HTR-8/SVneo (cell line): ENCODE data around the gene CXCR5.

Source experiments
- DNase-seq: peaks from one replicate; pipeline ENCODE4 v3.0.0; 2011; ENCODE audit warnings: low spot score, mixed read lengths; ENCODE audit not compliant: insufficient read length
- FAIRE-seq: peaks from 2 replicates; lab custom pipeline; 2011; peaks lifted over from hg19 to GRCh38; lab: Jason Lieb, UNC

Gene CXCR5

GRCh38 chr11:118896921-118897591, 13.4 kb downstream of the CXCR5 start:
- DNase-seq (no peak), FAIRE-seq (no peak)

- no peak for DNase-seq
- FAIRE-seq = no peak
Observed at GRCh38 chr11:118897721-118898310, 14.1 kb downstream of the CXCR5 start.

DNA sequence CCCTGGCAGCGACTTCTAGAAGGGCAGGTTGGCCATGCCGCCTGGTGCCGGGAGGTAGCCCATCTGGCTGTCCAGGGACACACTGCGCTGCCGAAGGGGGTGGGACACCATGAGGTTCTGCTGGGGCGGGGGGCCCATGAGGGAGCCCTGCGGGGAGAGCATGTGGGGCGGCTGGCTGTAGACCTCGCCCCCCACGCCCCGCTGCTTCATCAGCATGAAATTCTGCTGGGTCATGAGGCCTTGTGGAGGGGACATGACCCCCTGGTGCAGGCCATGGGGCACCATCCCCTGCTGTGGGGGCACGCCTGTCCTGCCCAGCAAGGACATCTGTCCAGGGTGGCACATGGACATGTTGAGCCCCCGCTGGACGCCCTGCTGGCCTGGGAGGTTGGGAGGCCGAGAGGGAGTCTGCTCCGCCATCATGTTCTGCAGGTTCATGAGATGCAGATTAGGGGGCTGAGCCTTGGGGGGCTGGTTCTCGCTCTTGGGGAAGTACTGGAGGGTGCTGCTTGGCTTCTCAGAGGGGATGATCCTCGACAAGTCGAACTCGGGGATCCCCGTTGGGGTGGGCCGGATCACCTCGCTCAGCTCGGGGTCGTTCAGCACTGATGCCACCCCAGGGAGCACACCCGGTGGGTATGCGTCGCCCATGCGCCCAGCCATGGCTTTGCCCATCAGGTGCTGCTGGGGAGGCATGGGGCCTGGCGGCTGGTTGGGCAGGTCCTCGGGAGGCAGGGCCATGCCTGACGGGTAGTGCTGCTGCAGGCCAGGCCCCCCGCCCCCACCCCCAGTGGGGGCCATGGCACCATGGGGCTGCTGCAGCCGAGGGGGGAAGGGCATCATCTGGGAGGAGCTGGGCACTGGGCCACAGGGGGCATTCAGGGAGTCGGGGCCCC, 15.0 kb downstream of the CXCR5 start:
- DNase-seq (no peak), FAIRE-seq (no peak)

DNA sequence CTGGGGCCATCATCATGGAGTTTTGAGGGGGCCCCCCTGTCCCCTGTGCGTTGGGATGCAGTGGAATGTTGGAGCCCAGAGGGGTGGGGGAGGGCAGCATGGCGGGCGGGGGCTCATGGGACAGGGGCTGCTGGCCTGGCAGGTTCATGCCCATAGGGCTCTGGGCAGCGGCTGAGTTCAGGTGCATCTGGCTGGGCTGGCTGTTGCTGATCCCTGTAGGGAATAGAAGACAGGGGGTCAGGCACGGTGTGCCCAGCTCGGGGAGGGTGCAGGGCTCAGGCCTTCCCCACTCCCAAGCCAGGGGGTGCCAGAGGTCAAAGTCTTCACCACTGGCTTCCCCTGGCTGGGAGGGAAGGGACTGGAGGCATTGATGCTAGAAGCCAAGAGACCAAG, 15.6 kb downstream of the CXCR5 start:
- no peak for FAIRE-seq
- DNase-seq = no peak

DNA sequence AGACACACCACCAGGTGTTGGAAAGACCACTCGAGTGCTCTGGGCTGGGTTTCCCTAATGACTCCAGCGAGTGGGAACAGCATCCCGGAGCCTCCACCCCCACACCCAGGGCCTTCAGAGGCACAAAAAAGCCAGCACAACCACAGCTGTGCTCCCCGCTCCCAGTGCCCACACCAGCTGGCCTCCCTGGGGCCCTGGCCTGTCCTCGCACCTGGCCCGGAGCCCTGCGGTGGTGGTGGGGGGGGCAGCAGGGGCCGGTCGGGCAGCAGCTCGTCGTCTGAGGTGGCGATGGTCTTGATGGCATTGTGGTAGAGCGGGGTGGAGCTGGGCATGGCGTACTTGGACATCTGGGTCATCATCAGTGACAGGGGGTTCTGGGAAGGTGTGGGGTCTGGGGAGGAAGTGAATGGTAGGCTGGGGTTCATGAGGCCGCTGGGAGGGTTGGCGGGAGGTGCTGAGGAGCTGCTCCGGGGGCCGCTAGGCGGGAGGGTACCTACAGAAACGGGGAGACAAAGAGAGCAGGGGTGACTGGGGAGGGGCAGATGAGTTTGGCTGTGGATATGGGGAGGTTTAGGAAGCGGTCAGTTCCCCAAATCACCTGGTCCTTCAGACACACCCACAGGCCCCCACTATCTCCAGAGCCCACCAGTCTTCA, 16.1 kb downstream of the CXCR5 start:
- FAIRE-seq (no peak), DNase-seq (no peak)

GRCh38 chr11:118900535-118901384, 17.1 kb downstream of the CXCR5 start:
- FAIRE-seq = no peak
- no peak for DNase-seq

GRCh38 chr11:118901494-118902335, 18.0 kb downstream of the CXCR5 start:
- DNase-seq (no peak), FAIRE-seq (no peak)

DNA sequence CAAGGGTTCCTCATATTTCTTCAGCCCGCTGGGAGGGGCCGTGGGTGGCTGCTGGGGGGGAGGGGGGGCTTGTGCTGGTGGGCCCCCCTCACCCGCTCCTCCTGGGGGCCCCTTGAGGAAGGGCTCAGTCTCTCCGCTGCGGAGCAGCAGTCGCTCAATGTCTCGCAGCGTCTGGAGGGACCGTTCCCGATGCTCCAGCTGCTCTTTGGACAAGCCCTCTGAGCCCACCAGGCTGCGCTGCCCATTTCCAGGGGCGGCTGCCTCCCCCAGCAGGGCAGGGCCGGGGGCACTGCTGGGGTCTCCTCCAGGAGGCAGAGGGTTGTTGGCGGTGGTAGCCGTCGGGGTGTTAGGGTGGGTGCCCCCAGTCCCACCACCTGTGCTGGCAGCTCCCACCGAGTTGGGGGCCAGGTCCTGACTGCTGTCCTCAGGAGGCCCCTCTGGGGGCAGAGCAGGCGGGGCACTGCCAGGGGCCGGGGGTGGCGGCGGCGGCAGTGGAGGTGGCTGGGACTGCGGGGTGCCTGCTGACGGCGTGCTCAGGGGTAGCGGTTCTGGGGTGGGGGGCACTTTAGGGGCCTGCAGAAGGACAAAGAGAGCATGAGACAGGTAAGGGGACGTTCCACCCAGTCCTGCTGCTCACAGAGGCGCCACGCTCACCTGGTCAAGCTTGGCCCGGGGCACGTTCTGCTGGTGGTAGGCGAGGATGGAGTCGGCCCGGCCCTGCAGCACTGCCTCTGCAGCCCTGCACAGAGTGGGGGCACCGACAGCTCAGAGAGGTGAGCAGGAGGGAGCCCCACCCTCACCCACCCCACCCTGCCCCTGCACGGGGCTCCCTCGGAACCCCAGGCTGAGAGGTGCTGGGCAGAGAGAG, 18.9 kb downstream of the CXCR5 start:
- no peak for FAIRE-seq
- no peak for DNase-seq

- DNase-seq (no peak), FAIRE-seq (no peak)
Observed at GRCh38 chr11:118903204-118904015, 19.7 kb downstream of the CXCR5 start.

GRCh38 chr11:118907051-118908042, 23.7 kb downstream of the CXCR5 start:
- peak; percentile 75 for DNase-seq
- FAIRE-seq = peak; percentile 86

DNA sequence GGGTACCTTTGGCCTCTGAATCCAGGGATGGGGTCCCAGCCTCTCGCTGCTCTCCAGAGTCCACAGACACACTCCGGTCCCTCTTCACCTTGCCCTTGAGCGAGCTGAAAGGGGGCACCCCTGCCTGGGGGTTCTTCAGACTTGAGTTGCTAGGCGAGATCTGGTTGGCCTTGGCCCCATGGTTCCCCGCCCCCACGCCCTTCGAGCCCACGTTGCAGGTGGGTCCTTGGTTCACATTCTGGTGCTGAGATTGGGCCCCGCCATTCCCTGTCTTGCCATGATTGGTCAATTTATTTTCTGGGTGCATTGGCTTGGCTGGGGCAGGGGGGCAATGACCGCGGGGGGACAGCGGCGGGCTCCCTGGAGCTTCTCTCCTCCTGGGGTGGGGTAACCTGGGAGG, 24.6 kb downstream of the CXCR5 start:
- FAIRE-seq = no peak

GRCh38 chr11:118908901-118909618, 25.4 kb downstream of the CXCR5 start:
- peak; percentile 79 for DNase-seq
- peak; percentile 76 for FAIRE-seq

More for the DNA sequence above, 24.6 kb downstream of the CXCR5 start:
- no peak for DNase-seq

DNA sequence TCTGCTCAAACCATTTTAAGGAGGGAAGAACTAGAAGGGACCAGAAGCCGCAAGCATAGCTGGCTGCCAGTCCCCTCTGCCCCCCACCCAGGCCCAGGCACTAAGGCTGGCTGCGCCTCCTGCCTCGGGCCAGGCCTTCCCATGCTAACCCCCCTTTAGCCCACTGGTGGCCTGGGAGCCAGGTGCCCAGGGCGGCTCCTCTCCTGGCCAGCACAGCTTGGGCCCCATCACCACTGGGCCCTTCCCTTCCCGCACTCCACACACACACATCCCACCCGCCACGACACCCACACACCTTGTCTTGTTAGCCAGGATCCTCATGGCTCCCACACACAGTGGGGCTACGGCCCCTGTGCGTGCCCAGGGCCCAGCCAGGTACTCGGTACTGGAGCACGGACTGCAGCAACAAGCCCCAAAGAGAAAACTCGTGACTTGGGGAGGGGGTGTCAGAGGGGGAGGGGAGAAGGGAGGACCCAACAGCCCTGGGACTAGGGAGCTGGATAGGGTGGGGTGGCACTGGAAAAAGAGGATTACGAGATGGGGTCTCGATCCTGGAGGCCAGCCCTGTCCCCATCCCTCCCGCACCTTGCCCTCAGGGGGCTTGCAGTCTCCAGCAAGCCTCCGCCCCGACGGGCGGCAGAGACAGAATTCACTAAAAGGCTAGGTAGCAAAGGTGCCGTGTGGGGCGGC, 26.1 kb downstream of the CXCR5 start:
- DNase-seq (no peak), FAIRE-seq (peak; percentile 48)

GRCh38 chr11:118910309-118911112, 26.8 kb downstream of the CXCR5 start:
- DNase-seq (peak; percentile 82), FAIRE-seq (peak; percentile 97)
